ENCODE measurements around the gene GAS2L1.

GRCh38 chr22:29342177-29342576, 35.7 kb downstream of the GAS2L1 start:
- TF ChIP-seq EZH2 (IDR thresholded peaks at IDR 0.05; ENCODE audit: borderline replicate concordance, insufficient read depth, low read length, poor library complexity, severe bottlenecking) (no peak), CTCF (IDR thresholded peaks at IDR 0.05; ENCODE audit: poor library complexity, severe bottlenecking) (no peak), EP300 (conservative IDR thresholded peaks at IDR 0.05; ENCODE audit: poor library complexity, severe bottlenecking) (no peak), TAF1 (IDR thresholded peaks at IDR 0.05; ENCODE audit: low read depth) (no peak)
